ENCODE results near the gene NAB2.

GRCh38 chr12:57099047-57099714 lies 10.3 kb downstream of the NAB2 start:
- TF ChIP-seq RARB (CRISPR knock-in tag; IDR thresholded peaks at IDR 0.05) (no peak), PPARA (CRISPR knock-in tag; IDR thresholded peaks at IDR 0.05; ENCODE audit: borderline replicate concordance) (no peak), TCF4 (CRISPR knock-in tag; IDR thresholded peaks at IDR 0.05; ENCODE audit: borderline replicate concordance) (no peak), ZNF70 (CRISPR knock-in tag; IDR thresholded peaks at IDR 0.05) (no peak), BACH2 (CRISPR knock-in tag; IDR thresholded peaks at IDR 0.05; ENCODE audit: borderline replicate concordance) (no peak), CSDC2 (CRISPR knock-in tag; IDR thresholded peaks at IDR 0.05) (no peak), CREB5 (CRISPR knock-in tag; IDR thresholded peaks at IDR 0.05; ENCODE audit: low read depth) (no peak), ARNTL (CRISPR knock-in tag; IDR thresholded peaks at IDR 0.05; ENCODE audit: borderline replicate concordance, low read depth) (no peak), ZFP3 (CRISPR knock-in tag; IDR thresholded peaks at IDR 0.05) (no peak)

All from SK-N-SH treated with all-trans-retinoic acid at 6 μM for 48 hours (cell line).